IPS-15b (cell line): Measurements from ENCODE around the gene UNC93B1.

Experiments used
- H3K27me3 ChIP-seq: one replicate; pipeline ENCODE4 v1.6.1; 2013; ENCODE audit warnings: low read length; ENCODE audit not compliant: control insufficient read depth, insufficient read depth
- H3K36me3 ChIP-seq: one replicate; pipeline ENCODE4 v1.6.1; 2013; ENCODE audit warnings: low read length; ENCODE audit not compliant: control insufficient read depth, insufficient read depth
- H3K4me1 ChIP-seq: one replicate; pipeline ENCODE4 v1.6.1; 2013; ENCODE audit warnings: mild to moderate bottlenecking, low read length; ENCODE audit not compliant: control insufficient read depth, insufficient read depth
- H3K4me3 ChIP-seq: one replicate; pipeline ENCODE4 v1.5.1; 2013; ENCODE audit warnings: low read depth, low read length
- H3K9ac ChIP-seq: one replicate; pipeline ENCODE4 v1.6.1; 2013; ENCODE audit warnings: low read depth, mild to moderate bottlenecking, low read length
- H3K9me3 ChIP-seq: one replicate; pipeline ENCODE4 v1.6.1; 2013; ENCODE audit warnings: mild to moderate bottlenecking, low read length; ENCODE audit not compliant: control insufficient read depth, insufficient read depth

Gene UNC93B1

GRCh38 chr11:68027667-68028066 lies 23.8 kb upstream of the UNC93B1 start:
- Histone ChIP-seq H3K4me3 (no peak overlapping the region), H3K9ac (no peak overlapping the region), H3K36me3 (peaks cover 16% of the 10 kb centered on the region), H3K27me3 (no peaks in the 10 kb centered on the region), H3K9me3 (no peaks in the 10 kb centered on the region), H3K4me1 (peaks cover 3% of the 10 kb centered on the region)

- no peak overlapping the region for H3K4me3 ChIP-seq
- H3K4me1 ChIP-seq: peaks cover 3% of the 10 kb centered on the region
- peaks cover 9% of the 10 kb centered on the region for H3K36me3 ChIP-seq
- no peak overlapping the region for H3K9ac ChIP-seq
- no peaks in the 10 kb centered on the region for H3K27me3 ChIP-seq
- H3K9me3 ChIP-seq: no peaks in the 10 kb centered on the region
Observed at GRCh38 chr11:68026391-68027105, 22.7 kb upstream of the UNC93B1 start.

GRCh38 chr11:68025047-68025446 lies 21.1 kb upstream of the UNC93B1 start:
- H3K9me3 ChIP-seq: no peaks in the 10 kb centered on the region
- no peak overlapping the region for H3K9ac ChIP-seq
- no peaks in the 10 kb centered on the region for H3K27me3 ChIP-seq
- no peak overlapping the region for H3K4me3 ChIP-seq
- peaks cover 3% of the 10 kb centered on the region for H3K4me1 ChIP-seq
- H3K36me3 ChIP-seq: peaks cover 9% of the 10 kb centered on the region

- Histone ChIP-seq H3K36me3 (peaks cover 9% of the 10 kb centered on the region), H3K27me3 (no peaks in the 10 kb centered on the region), H3K9ac (no peak overlapping the region), H3K9me3 (no peaks in the 10 kb centered on the region), H3K4me3 (no peak overlapping the region), H3K4me1 (peaks cover 3% of the 10 kb centered on the region)
Observed at GRCh38 chr11:68024508-68024907, 20.6 kb upstream of the UNC93B1 start.

GRCh38 chr11:68022531-68022930 lies 18.6 kb upstream of the UNC93B1 start:
- Histone ChIP-seq H3K27me3 (no peaks in the 10 kb centered on the region), H3K9ac (no peak overlapping the region), H3K4me3 (no peak overlapping the region), H3K9me3 (no peaks in the 10 kb centered on the region), H3K4me1 (no peaks in the 10 kb centered on the region), H3K36me3 (peaks cover 5% of the 10 kb centered on the region)

- Histone ChIP-seq H3K4me3 (no peak overlapping the region), H3K4me1 (no peaks in the 10 kb centered on the region), H3K9me3 (no peaks in the 10 kb centered on the region), H3K9ac (no peak overlapping the region), H3K36me3 (peaks cover 3% of the 10 kb centered on the region), H3K27me3 (no peaks in the 10 kb centered on the region)
Observed at GRCh38 chr11:68021167-68021787, 17.4 kb upstream of the UNC93B1 start.

GRCh38 chr11:68020575-68020974 lies 16.7 kb upstream of the UNC93B1 start:
- no peaks in the 10 kb centered on the region for H3K9me3 ChIP-seq
- no peak overlapping the region for H3K9ac ChIP-seq
- no peaks in the 10 kb centered on the region for H3K27me3 ChIP-seq
- H3K36me3 ChIP-seq: peaks cover 3% of the 10 kb centered on the region
- H3K4me1 ChIP-seq: no peaks in the 10 kb centered on the region
- H3K4me3 ChIP-seq: no peak overlapping the region

GRCh38 chr11:68019486-68019885 lies 15.6 kb upstream of the UNC93B1 start:
- no peak overlapping the region for H3K9ac ChIP-seq
- H3K4me3 ChIP-seq: no peak overlapping the region
- H3K36me3 ChIP-seq: no peaks in the 10 kb centered on the region
- H3K27me3 ChIP-seq: no peaks in the 10 kb centered on the region
- no peaks in the 10 kb centered on the region for H3K4me1 ChIP-seq
- H3K9me3 ChIP-seq: no peaks in the 10 kb centered on the region

- H3K4me1 ChIP-seq: no peaks in the 10 kb centered on the region
- no peaks in the 10 kb centered on the region for H3K36me3 ChIP-seq
Observed at GRCh38 chr11:68018730-68019190, 14.9 kb upstream of the UNC93B1 start.

GRCh38 chr11:68017980-68018729 lies 14.3 kb upstream of the UNC93B1 start:
- Histone ChIP-seq H3K4me1 (no peaks in the 10 kb centered on the region), H3K9me3 (no peaks in the 10 kb centered on the region), H3K36me3 (no peaks in the 10 kb centered on the region), H3K9ac (no peak overlapping the region), H3K4me3 (no peak overlapping the region), H3K27me3 (no peaks in the 10 kb centered on the region)

More at GRCh38 chr11:68018730-68019190, 14.9 kb upstream of the UNC93B1 start:
- H3K9me3 ChIP-seq: no peaks in the 10 kb centered on the region
- H3K9ac ChIP-seq: no peak overlapping the region
- H3K4me3 ChIP-seq: no peak overlapping the region
- H3K27me3 ChIP-seq: no peaks in the 10 kb centered on the region

- Histone ChIP-seq H3K36me3 (no peaks in the 10 kb centered on the region), H3K9ac (no peak overlapping the region), H3K27me3 (no peaks in the 10 kb centered on the region), H3K4me1 (no peaks in the 10 kb centered on the region), H3K4me3 (no peak overlapping the region), H3K9me3 (no peaks in the 10 kb centered on the region)
Observed at GRCh38 chr11:68016904-68017817, 13.3 kb upstream of the UNC93B1 start.
